AG04450 (cell line): Measurements from ENCODE around the gene DCAF5. TPM values are rescaled to one million over a fixed set of nuclear protein-coding genes. Genes with fewer than 3 reads are reported as not detected.
"Not testable (repeated sequence)": the region's sequence is repeated elsewhere in the genome, so short reads cannot be mapped to it uniquely, and the experiment has no call there.

Source experiments
- CTCF ChIA-PET: fragments of 300-600, 350-600 bp; formaldehyde crosslinking; extraction: SDS; loops from one replicate; lab custom pipeline; 2022; ENCODE audit warnings: antibody characterized with exemption, inconsistent platforms; lab: Charles Lee
- POLR2A ChIA-PET: fragments of 350-600 bp; formaldehyde crosslinking; extraction: SDS; loops from one replicate; lab custom pipeline; 2021; ENCODE audit warnings: antibody characterized with exemption, inconsistent platforms; lab: Yijun Ruan, JAX
- DNase-seq: peaks from one replicate; pipeline ENCODE4 v3.0.0-alpha.2; 2011; ENCODE audit warnings: low read depth, low spot score
- H3K27ac ChIP-seq: one replicate; pipeline ENCODE4 v1.5.1; 2012; ENCODE audit warnings: low read depth, low read length, control low read depth
- H3K27me3 ChIP-seq: one replicate; pipeline ENCODE4 v1.6.0; 2012; ENCODE audit warnings: low read length; ENCODE audit not compliant: control insufficient read depth, insufficient read depth
- H3K4me3 ChIP-seq: 2 replicates; pipeline ENCODE4 v1.5.1; 2011; ENCODE audit warnings: mild to moderate bottlenecking, low read depth, low read length, control low read depth
- H3K9me3 ChIP-seq: 2 replicates; pipeline ENCODE4 v1.5.1; 2012; ENCODE audit warnings: low read length; ENCODE audit not compliant: control insufficient read depth, insufficient read depth
- polyA plus RNA-seq: library from polyadenylated mRNA; depleted of rRNA; stranded (reverse); fragments of >200 nt; gene quantifications from 2 replicates; pipeline ENCODE4 v1.2.3, GENCODE V29; 2011
- TF ChIP-seq, protein P1 (sequence below): IDR thresholded peaks from 2 replicates; pipeline ENCODE4 v1.5.1; 2011; ENCODE audit warnings: low read depth, low read length, control low read depth, inconsistent platforms

Gene DCAF5
- polyA plus RNA-seq, 1 experiment, result 32.4 TPM

DNA sequence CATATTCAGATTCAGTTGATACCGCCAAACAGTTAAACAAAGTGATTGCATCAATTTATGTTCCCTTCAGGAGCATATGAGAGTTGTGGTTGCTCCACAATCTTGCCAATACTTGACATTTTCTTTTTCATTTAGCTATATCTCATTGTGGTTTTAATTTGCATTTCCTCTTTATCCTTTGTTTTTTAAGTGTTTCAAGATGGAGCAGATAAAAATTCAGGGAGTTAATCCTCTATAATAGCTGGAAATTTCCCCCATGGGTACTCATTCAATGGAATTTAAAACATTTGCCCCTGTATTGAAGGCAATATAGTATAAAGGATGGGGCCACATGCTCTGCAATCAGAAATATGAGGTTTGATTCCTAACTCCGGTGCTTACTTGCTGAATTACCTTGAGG lies 37.3 kb upstream of the DCAF5 start:
- TF ChIP-seq, protein P1, sequence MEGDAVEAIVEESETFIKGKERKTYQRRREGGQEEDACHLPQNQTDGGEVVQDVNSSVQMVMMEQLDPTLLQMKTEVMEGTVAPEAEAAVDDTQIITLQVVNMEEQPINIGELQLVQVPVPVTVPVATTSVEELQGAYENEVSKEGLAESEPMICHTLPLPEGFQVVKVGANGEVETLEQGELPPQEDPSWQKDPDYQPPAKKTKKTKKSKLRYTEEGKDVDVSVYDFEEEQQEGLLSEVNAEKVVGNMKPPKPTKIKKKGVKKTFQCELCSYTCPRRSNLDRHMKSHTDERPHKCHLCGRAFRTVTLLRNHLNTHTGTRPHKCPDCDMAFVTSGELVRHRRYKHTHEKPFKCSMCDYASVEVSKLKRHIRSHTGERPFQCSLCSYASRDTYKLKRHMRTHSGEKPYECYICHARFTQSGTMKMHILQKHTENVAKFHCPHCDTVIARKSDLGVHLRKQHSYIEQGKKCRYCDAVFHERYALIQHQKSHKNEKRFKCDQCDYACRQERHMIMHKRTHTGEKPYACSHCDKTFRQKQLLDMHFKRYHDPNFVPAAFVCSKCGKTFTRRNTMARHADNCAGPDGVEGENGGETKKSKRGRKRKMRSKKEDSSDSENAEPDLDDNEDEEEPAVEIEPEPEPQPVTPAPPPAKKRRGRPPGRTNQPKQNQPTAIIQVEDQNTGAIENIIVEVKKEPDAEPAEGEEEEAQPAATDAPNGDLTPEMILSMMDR, result no peak
- POLR2A ChIA-PET, result no interaction called here
- Histone ChIP-seq H3K27ac (no peak overlapping the region), H3K27me3 (peaks cover 5% of the 10 kb centered on the region), H3K9me3 (no peaks in the 10 kb centered on the region; the same call in 1 of the 2 replicates), H3K4me3 (no peak overlapping the region)
- DNase-seq, result no peak
- CTCF ChIA-PET, result interaction anchor here (1.3 kb wide), 1 partner anchor 53 kb away, joined by 3 read pairs; no protein-coding TSS in a partner anchor

DNA sequence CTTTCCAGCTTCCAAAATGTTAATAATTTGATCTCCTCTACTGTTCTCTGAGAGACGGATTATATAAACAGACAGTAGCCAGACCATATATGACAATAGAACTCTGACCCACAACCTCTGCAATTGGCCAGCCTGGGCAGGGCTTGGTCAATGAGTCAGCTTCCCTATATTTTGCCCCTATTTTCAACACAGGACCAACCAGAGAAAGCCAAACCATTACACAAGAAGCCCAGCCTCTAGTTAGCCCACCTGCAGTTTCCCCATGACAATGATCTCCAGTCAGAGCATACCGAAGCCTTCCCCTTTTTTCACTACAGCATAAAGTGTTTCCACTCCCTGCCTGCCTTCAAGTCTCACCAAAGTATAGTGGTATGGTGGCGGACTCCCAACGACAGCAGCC lies 30.8 kb upstream of the DCAF5 start:
- ChIA-PET POLR2A (no interaction called here), CTCF (no interaction called here)
- TF ChIP-seq, protein P1, result no peak
- Histone ChIP-seq H3K4me3 (no peak overlapping the region), H3K27me3 (peaks cover 5% of the 10 kb centered on the region), H3K27ac (no peak overlapping the region), H3K9me3 (no peaks in the 10 kb centered on the region)
- no peak for DNase-seq

DNA sequence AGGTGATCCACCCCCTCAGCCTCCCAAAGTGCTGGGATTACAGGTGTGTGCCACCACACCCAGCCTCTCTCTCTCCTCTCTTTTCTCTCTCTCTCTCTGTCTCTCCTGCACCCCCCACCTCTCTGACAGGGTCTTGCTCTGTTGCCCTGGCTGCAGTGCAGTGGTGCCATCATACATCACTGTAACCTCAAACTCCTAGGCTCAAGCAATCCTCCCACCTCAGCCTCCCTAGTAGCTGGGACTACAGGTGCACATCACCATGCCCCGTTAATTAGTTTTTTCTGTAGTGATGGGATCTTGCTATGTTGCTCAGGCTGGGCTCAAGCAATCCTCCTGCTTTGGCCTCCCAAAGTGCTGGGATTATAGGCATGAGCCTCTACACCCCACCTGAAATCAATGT lies 29.7 kb upstream of the DCAF5 start:
- DNase-seq, H3K27ac ChIP-seq, H3K27me3 ChIP-seq, POLR2A ChIA-PET, H3K9me3 ChIP-seq, H3K4me3 ChIP-seq, CTCF ChIA-PET: not testable (repeated sequence)

DNA sequence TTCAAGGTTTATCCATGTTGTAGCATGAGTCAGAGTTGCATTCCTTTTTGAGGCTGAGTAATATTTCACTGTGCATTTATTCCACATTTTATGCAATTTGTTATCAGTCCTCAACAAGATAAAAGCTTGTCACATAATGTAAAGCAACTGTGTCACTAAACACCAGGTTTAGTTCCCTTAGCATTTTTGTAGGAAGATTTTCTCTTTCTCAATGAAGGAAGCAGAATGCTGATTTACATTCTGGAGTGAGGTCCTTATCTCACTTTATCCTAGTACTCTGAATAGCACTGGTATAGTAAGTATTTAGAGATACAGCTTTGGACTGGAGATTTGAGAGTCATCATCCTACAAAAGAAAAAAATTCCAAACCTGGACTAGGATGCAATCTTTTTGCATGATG lies 28.6 kb upstream of the DCAF5 start:
- Histone ChIP-seq H3K27ac (no peak overlapping the region), H3K27me3 (peaks cover 9% of the 10 kb centered on the region), H3K9me3 (no peaks in the 10 kb centered on the region), H3K4me3 (no peak overlapping the region)
- TF ChIP-seq, protein P1, result no peak
- CTCF ChIA-PET, result interaction anchor here (0.8 kb wide), 1 partner anchor 62 kb away, joined by 3 read pairs; no protein-coding TSS in a partner anchor
- POLR2A ChIA-PET, result no interaction called here
- DNase-seq, result no peak

DNA sequence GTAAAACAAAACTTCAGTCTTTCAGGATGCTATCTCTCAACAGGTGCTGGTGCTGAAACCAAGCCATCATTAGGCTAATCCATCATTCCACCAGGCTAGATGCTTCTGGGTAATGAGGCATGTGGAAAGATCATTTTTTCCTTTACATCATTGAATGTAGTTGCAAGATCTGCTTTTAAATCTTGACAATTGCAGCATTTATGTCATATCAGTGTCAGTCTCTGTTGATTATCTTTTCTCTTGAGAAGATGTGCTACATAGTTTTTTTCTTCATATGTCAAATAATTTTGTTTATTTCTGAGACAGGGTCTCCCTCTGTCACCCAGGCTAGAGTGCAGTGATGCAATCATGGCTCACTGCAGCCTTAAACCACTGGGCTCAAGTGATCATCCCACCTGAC lies 22.2 kb upstream of the DCAF5 start:
- TF ChIP-seq, protein P1, result no peak
- Histone ChIP-seq H3K27me3 (peaks cover 16% of the 10 kb centered on the region), H3K4me3 (no peak overlapping the region), H3K9me3 (no peaks in the 10 kb centered on the region), H3K27ac (no peak overlapping the region)
- ChIA-PET POLR2A (no interaction called here), CTCF (interaction anchor here (1.2 kb wide), 1 partner anchor 46 kb away, joined by 3 read pairs; no protein-coding TSS in a partner anchor)
- DNase-seq, result no peak
